Measurements from ENCODE around the gene PRKAR1A.
"Not testable (repeated sequence)": the region's sequence is repeated elsewhere in the genome, so short reads cannot be mapped to it uniquely, and the experiment has no call there.

Gene PRKAR1A

GRCh38 chr17:68578236-68578635, 66.0 kb downstream of the PRKAR1A start:
- H3K9me3 Mint-ChIP-seq = no peaks in the 10 kb centered on the region
- no peak for ATAC-seq
- H3K4me3 Mint-ChIP-seq = no peak overlapping the region
- H3K27ac Mint-ChIP-seq = no peak overlapping the region
- no peaks in the 10 kb centered on the region for H3K4me1 Mint-ChIP-seq
- no peak for DNase-seq (ENCODE audit: low spot score in 2 of 2)
- H3K36me3 Mint-ChIP-seq = no peaks in the 10 kb centered on the region

GRCh38 chr17:68579194-68579927, 67.1 kb downstream of the PRKAR1A start:
- H3K9me3 Mint-ChIP-seq = no peaks in the 10 kb centered on the region
- H3K4me1 Mint-ChIP-seq = no peaks in the 10 kb centered on the region
- no peak overlapping the region for H3K27ac Mint-ChIP-seq
- DNase-seq (ENCODE audit: low spot score in 2 of 2) (no peak), ATAC-seq (no peak)
- H3K36me3 Mint-ChIP-seq = no peaks in the 10 kb centered on the region
- no peak overlapping the region for H3K4me3 Mint-ChIP-seq

- no peaks in the 10 kb centered on the region for H3K9me3 Mint-ChIP-seq
- no peaks in the 10 kb centered on the region for H3K36me3 Mint-ChIP-seq
- ATAC-seq (no peak), DNase-seq (ENCODE audit: low spot score in 2 of 2) (no peak)
- H3K4me1 Mint-ChIP-seq = no peaks in the 10 kb centered on the region
- H3K4me3 Mint-ChIP-seq = no peak overlapping the region
- no peak overlapping the region for H3K27ac Mint-ChIP-seq
Observed at GRCh38 chr17:68580236-68580770, 68.1 kb downstream of the PRKAR1A start.

GRCh38 chr17:68581863-68582645, 69.8 kb downstream of the PRKAR1A start:
- H3K4me3 Mint-ChIP-seq = no peak overlapping the region
- DNase-seq (ENCODE audit: low spot score in 2 of 2) = no peak
- no peaks in the 10 kb centered on the region for H3K9me3 Mint-ChIP-seq
- no peaks in the 10 kb centered on the region for H3K4me1 Mint-ChIP-seq
- H3K36me3 Mint-ChIP-seq = no peaks in the 10 kb centered on the region
- no peak overlapping the region for H3K27ac Mint-ChIP-seq
- no peak for ATAC-seq

- not testable (repeated sequence) for DNase-seq (ENCODE audit: low spot score in 2 of 2); H3K4me1 Mint-ChIP-seq; ATAC-seq; H3K36me3 Mint-ChIP-seq; H3K27ac Mint-ChIP-seq; H3K4me3 Mint-ChIP-seq; H3K9me3 Mint-ChIP-seq
Observed at GRCh38 chr17:68582867-68583266, 70.6 kb downstream of the PRKAR1A start.

- ATAC-seq (no peak), DNase-seq (ENCODE audit: low spot score in 2 of 2) (no peak)
- H3K27ac Mint-ChIP-seq = no peak overlapping the region
- H3K9me3 Mint-ChIP-seq = peaks cover 2% of the 10 kb centered on the region
- no peaks in the 10 kb centered on the region for H3K4me1 Mint-ChIP-seq
- H3K4me3 Mint-ChIP-seq = no peak overlapping the region
- no peaks in the 10 kb centered on the region for H3K36me3 Mint-ChIP-seq
Observed at GRCh38 chr17:68584581-68585303, 72.5 kb downstream of the PRKAR1A start.

GRCh38 chr17:68585643-68586042, 73.4 kb downstream of the PRKAR1A start:
- no peak for DNase-seq (ENCODE audit: low spot score in 2 of 2)
- Mint-ChIP-seq H3K4me3 (no peak overlapping the region), H3K4me1 (no peaks in the 10 kb centered on the region), H3K9me3 (peaks cover 2% of the 10 kb centered on the region), H3K27ac (no peak overlapping the region), H3K36me3 (no peaks in the 10 kb centered on the region)
- no peak for ATAC-seq

- Mint-ChIP-seq H3K27ac (no peak overlapping the region), H3K4me1 (no peaks in the 10 kb centered on the region), H3K36me3 (no peaks in the 10 kb centered on the region), H3K9me3 (peaks cover 2% of the 10 kb centered on the region), H3K4me3 (no peak overlapping the region)
- DNase-seq (ENCODE audit: low spot score in 2 of 2) (no peak), ATAC-seq (no peak)
Observed at GRCh38 chr17:68587026-68587425, 74.8 kb downstream of the PRKAR1A start.

GRCh38 chr17:68587847-68588246, 75.6 kb downstream of the PRKAR1A start:
- ATAC-seq (no peak), DNase-seq (ENCODE audit: low spot score in 2 of 2) (no peak)
- no peak overlapping the region for H3K4me3 Mint-ChIP-seq
- H3K27ac Mint-ChIP-seq = no peak overlapping the region
- H3K36me3 Mint-ChIP-seq = no peaks in the 10 kb centered on the region
- H3K4me1 Mint-ChIP-seq = no peaks in the 10 kb centered on the region
- peaks cover 2% of the 10 kb centered on the region for H3K9me3 Mint-ChIP-seq

GRCh38 chr17:68588362-68588761, 76.1 kb downstream of the PRKAR1A start:
- Mint-ChIP-seq H3K9me3 (peaks cover 2% of the 10 kb centered on the region), H3K36me3 (no peaks in the 10 kb centered on the region), H3K4me3 (no peak overlapping the region), H3K27ac (no peak overlapping the region), H3K4me1 (no peaks in the 10 kb centered on the region)
- DNase-seq (ENCODE audit: low spot score in 2 of 2) (no peak), ATAC-seq (no peak)

GRCh38 chr17:68589086-68589485, 76.9 kb downstream of the PRKAR1A start:
- H3K27ac Mint-ChIP-seq = no peak overlapping the region

GRCh38 chr17:68591583-68591982, 79.4 kb downstream of the PRKAR1A start:
- Mint-ChIP-seq H3K36me3 (no peaks in the 10 kb centered on the region), H3K4me3 (no peak overlapping the region), H3K27ac (no peak overlapping the region), H3K9me3 (peaks cover 2% of the 10 kb centered on the region), H3K4me1 (no peaks in the 10 kb centered on the region)
- no peak for ATAC-seq
- DNase-seq (ENCODE audit: low spot score in 2 of 2) = no peak

More at GRCh38 chr17:68589086-68589485, 76.9 kb downstream of the PRKAR1A start:
- Mint-ChIP-seq H3K4me1 (no peaks in the 10 kb centered on the region), H3K36me3 (no peaks in the 10 kb centered on the region), H3K9me3 (peaks cover 2% of the 10 kb centered on the region), H3K4me3 (no peak overlapping the region)
- no peak for DNase-seq (ENCODE audit: low spot score in 2 of 2)
- no peak for ATAC-seq

- Mint-ChIP-seq H3K4me3 (no peak overlapping the region), H3K36me3 (no peaks in the 10 kb centered on the region), H3K27ac (no peak overlapping the region), H3K9me3 (peaks cover 2% of the 10 kb centered on the region), H3K4me1 (no peaks in the 10 kb centered on the region)
- ATAC-seq = no peak
- DNase-seq (ENCODE audit: low spot score in 2 of 2) = no peak
Observed at GRCh38 chr17:68592009-68592408, 79.8 kb downstream of the PRKAR1A start.

- Mint-ChIP-seq H3K36me3 (no peaks in the 10 kb centered on the region), H3K4me3 (no peak overlapping the region), H3K4me1 (no peaks in the 10 kb centered on the region), H3K27ac (no peak overlapping the region), H3K9me3 (no peaks in the 10 kb centered on the region)
- ATAC-seq (no peak), DNase-seq (ENCODE audit: low spot score in 2 of 2) (no peak)
Observed at GRCh38 chr17:68592682-68593641, 80.7 kb downstream of the PRKAR1A start.

Data from stimulated activated effector memory CD8-positive, alpha-beta T cell treated with anti-CD3 and anti-CD28 coated beads, Interleukin-12 subunit alpha, Interleukin-12 subunit beta, amount 100 ng/mL, for 72 hours (primary cell).